DMS53 treated with DMSO at 0.1 percent for 48 hours (cell line): ENCODE measurements around the gene ZEB2.
"Not testable (repeated sequence)": the region's sequence is repeated elsewhere in the genome, so short reads cannot be mapped to it uniquely, and the experiment has no call there.

Experiments used
- DNase-seq: peaks from one replicate; lab custom pipeline; 2025; ENCODE audit not compliant: unreplicated experiment; lab: John Stamatoyannopoulos, UW

The ZEB2 gene

GRCh38 chr2:144389930-144390311, 130.0 kb downstream of the ZEB2 start:
- DNase-seq = no peak

GRCh38 chr2:144389151-144389929, 130.6 kb downstream of the ZEB2 start:
- DNase-seq = no peak

GRCh38 chr2:144385381-144385780, 134.5 kb downstream of the ZEB2 start:
- DNase-seq = no peak

- DNase-seq = no peak
Observed at GRCh38 chr2:144383571-144384100, 136.3 kb downstream of the ZEB2 start.

- no peak for DNase-seq
Observed at GRCh38 chr2:144382849-144383248, 137.1 kb downstream of the ZEB2 start.

- DNase-seq = no peak
Observed at GRCh38 chr2:144381716-144382115, 138.2 kb downstream of the ZEB2 start.

- no peak for DNase-seq
Observed at GRCh38 chr2:144379851-144380311, 140.0 kb downstream of the ZEB2 start.

GRCh38 chr2:144378551-144378950, 141.4 kb downstream of the ZEB2 start:
- no peak for DNase-seq

- DNase-seq = no peak
Observed at GRCh38 chr2:144377914-144378313, 142.0 kb downstream of the ZEB2 start.

- DNase-seq = no peak
Observed at GRCh38 chr2:144376926-144377325, 143.0 kb downstream of the ZEB2 start.

- DNase-seq = no peak
Observed at GRCh38 chr2:144376460-144376859, 143.5 kb downstream of the ZEB2 start.

GRCh38 chr2:144374163-144374661, 145.7 kb downstream of the ZEB2 start:
- DNase-seq = no peak

- no peak for DNase-seq
Observed at GRCh38 chr2:144372410-144373080, 147.4 kb downstream of the ZEB2 start.

GRCh38 chr2:144370937-144371584, 148.9 kb downstream of the ZEB2 start:
- no peak for DNase-seq

GRCh38 chr2:144369416-144369815, 150.5 kb downstream of the ZEB2 start:
- DNase-seq = no peak

GRCh38 chr2:144366825-144367429, 153.0 kb downstream of the ZEB2 start:
- no peak for DNase-seq

- no peak for DNase-seq
Observed at GRCh38 chr2:144364944-144365738, 154.8 kb downstream of the ZEB2 start.

- DNase-seq = not testable (repeated sequence)
Observed at GRCh38 chr2:144364247-144364646, 155.7 kb downstream of the ZEB2 start.

GRCh38 chr2:144362401-144362800, 157.5 kb downstream of the ZEB2 start:
- DNase-seq = no peak

GRCh38 chr2:144361742-144362141, 158.2 kb downstream of the ZEB2 start:
- no peak for DNase-seq
